ENCODE data around the gene GRK6.

Gene GRK6

GRCh38 chr5:177487144-177487543 lies 60.7 kb downstream of the GRK6 start:
- no peak for DNase-seq (ENCODE audit: low spot score)

- DNase-seq (ENCODE audit: low spot score): no peak
These were observed 61.5 kb downstream of the GRK6 start for GRCh38 chr5:177487975-177488374.

GRCh38 chr5:177489119-177489716 lies 62.7 kb downstream of the GRK6 start:
- DNase-seq (ENCODE audit: low spot score): no peak

- DNase-seq (ENCODE audit: low spot score): no peak
These were observed 64.0 kb downstream of the GRK6 start for GRCh38 chr5:177490311-177490991.

GRCh38 chr5:177490992-177491391 lies 64.5 kb downstream of the GRK6 start:
- no peak for DNase-seq (ENCODE audit: low spot score)

GRCh38 chr5:177491429-177491945 lies 65.0 kb downstream of the GRK6 start:
- peak; percentile 77 for DNase-seq (ENCODE audit: low spot score)

- DNase-seq (ENCODE audit: low spot score): no peak
These were observed 65.7 kb downstream of the GRK6 start for GRCh38 chr5:177491983-177492746.

All from AG20443 (cell line).